Activated CD8-positive, alpha-beta memory T cell treated with anti-CD3 and anti-CD28 coated beads for 24 hours (primary cell): ENCODE results near the gene NR4A2.
"Not testable (repeated sequence)": the region's sequence is repeated elsewhere in the genome, so short reads cannot be mapped to it uniquely, and the experiment has no call there.

Source experiments
- DNase-seq: peaks from one replicate; pipeline ENCODE4 v3.0.0-alpha.2; 2020

NR4A2 gene

DNA sequence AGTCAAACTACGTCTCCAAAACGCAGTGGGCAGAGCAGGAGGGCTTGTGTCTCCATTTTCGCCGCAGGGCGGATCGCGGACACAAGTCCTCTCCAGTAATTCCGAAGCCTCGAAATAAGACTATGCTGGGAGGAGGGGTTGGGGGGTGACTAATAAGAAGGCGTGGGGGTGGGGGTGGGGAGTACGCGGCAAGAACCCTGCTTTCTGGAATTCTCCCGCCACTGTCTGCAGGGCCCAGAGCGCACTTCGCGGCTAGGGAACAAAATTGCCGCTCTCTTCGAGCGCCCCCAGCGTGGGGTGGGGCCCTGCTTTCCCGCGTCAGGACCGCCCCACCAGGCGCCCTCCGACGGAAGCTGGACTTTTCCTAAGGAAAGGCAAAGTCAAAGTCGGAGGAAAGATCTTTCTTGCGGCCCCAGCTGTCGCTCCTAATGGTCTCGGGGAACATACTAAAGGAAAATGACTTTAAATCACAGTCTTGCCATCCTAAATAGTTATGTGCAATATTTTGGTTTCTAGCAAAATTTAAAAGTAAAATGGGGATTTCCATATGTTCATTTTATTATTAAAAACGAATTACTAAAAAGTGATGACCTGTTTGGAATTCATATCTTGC is 11.9 kb downstream of the NR4A2 start:
- DNase-seq = no peak

DNA sequence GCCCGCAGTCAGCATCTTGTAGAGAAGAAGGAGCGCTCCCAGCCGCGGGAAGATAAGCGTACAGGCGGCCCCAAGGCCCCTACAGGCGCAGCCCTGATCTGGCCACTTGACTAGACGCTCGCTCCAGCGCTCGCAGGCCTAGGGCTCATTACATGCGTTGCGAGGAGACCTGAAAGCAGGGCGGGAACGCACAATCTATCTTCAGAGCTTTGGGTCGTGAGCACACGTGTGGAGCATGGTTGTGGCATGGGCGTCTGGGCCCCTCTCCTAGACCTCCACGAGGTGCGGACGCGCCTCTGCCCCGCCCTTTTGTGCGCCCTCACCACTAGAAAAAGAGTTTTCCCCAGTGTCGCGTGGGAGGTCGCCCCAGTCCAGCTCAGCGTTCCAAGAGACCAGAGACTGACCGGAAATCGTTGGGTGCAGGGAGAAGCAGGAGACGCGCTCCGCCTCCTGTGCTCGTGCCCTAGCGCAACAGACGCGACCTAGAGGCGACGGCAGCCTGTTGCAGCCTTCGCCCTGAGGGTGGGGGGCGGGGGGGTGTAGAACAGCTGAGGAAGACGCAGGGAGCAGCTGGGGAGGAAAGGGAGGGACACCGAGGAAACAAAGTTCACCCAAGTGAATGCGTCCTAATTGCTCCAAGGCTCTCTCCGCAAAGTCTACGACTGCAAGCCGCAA is 12.6 kb downstream of the NR4A2 start:
- no peak for DNase-seq

- DNase-seq = no peak
Measured at GRCh38 chr2:156317631-156318030, 14.9 kb downstream of the NR4A2 start.

- no peak for DNase-seq
Measured at GRCh38 chr2:156311976-156312375, 20.5 kb downstream of the NR4A2 start.

GRCh38 chr2:156310773-156311172 is 21.7 kb downstream of the NR4A2 start:
- DNase-seq = no peak

DNA sequence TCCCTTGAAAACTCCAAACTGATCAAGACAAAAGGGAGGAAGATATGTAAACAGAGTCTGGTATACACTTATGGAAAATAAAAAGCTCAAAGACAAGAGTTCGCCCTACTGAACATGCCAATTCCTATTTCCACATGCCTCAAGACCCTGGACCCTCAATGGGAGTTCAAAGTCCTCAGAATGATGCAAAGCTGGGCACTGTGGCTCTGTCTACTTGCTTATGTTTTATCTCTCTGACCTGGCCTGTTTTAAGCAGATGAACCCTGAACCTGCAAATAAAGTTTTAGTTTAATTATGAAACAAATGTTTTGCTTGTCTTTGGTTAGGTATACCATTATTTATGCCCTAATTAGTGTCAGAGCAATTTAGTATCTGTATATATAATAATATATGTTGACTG is 22.6 kb downstream of the NR4A2 start:
- DNase-seq = no peak

GRCh38 chr2:156309167-156309566 is 23.4 kb downstream of the NR4A2 start:
- DNase-seq = no peak

DNA sequence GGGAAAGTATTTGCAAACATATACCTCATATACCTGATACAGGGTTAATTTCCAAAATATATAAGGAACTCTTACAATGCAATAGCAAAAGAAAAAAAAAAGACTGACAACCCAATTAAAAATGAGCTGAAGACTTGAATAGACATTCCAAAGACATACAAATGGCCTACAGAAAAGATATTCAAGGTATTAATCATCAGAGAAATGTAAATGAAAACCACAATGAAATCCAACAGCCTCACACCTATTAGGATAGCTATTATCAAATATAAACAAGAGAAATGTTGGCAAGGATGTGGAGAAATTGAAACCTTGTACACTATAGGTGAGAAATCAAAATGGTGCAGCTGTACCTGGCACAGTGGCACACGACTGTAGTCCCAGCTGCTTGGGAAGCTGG is 25.7 kb downstream of the NR4A2 start:
- no peak for DNase-seq

GRCh38 chr2:156305121-156305520 is 27.4 kb downstream of the NR4A2 start:
- DNase-seq = no peak

DNA sequence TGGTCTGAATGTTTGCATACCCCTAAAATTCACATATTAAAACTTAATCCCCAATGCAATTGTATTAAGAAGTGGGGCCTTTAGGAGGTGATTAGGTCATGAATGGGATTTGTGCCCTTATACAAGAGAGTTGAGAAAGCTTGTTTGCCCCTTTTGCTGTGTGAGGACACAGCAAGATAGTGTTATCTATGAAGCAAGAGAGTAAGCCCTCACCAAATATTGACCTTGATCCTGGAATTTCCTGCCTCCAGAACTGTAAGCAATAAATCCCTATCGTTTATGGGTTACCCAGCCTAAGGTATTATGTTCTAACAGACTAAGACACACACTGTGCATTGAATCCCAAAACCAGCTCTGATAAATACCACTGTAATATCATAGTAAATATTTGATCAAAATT is 32.2 kb downstream of the NR4A2 start:
- no peak for DNase-seq

DNA sequence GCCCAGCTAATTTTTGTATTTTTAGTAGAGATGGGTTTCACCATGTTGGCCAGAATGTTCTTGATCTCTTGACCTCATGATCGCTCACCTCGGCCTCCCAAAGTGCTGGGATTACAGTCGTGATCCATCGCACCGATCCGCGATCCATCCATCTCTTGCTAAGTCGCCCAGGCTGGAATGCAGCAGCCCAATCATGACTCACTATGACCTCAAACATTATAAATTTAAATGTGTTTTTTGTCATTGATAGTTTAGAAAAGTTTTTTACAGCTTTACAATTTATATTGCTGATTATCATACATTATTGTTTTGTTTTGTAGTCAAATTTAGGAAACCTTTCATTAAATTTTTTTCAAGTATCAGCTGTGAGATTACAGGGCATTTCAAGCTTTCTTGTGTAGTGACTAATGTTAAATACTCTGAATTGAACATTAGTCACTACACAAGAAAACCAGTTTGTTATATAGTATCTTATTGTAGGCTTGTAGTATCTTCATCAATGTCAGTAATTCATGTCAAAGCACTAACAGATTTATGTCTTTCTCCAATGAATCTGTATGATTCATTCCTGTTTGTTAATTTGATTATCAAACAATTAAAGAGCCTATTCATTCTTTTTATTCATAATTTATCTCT is 37.5 kb downstream of the NR4A2 start:
- DNase-seq = no peak

DNA sequence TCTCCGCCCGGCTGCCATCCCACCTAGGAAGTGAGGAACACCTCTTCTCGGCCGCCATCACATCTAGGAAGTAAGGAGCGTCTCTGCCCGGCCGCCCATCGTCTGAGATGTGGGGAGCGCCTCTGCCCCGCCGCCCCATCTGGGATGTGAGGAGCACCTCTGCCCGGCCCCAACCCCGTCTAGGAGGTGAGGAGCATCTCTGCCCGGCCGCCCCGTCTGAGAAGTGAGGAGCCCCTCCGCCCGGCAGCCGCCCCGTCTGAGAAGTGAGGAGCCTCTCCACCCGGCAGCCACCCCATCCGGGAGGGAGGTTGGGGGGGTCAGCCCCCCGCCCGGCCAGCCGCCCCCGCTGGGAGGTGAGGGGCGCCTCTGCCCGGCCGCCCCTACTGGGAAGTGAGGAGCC is 39.1 kb downstream of the NR4A2 start:
- not testable (repeated sequence) for DNase-seq

- no peak for DNase-seq
Measured at GRCh38 chr2:156279446-156280150, 52.9 kb downstream of the NR4A2 start.
